Uterus (tissue), 4 donors: Measurements from ENCODE around the gene ORC5. TPM values are rescaled to one million over a fixed set of nuclear protein-coding genes. Genes with fewer than 3 reads are reported as not detected.
A peak's percentile ranks its signal among the peaks of the same experiment; 100 is the strongest.

ENCODE experiments used
- DNase-seq, 2 donors: peaks; one replicate each; pipeline ENCODE4 v3.0.0-alpha.2; 2019 to 2020
- H3K27ac ChIP-seq, 2 donors: fragments of 200-600 bp; sonication (generic); 1 replicate in 1 of 2; 2 replicates in 1 of 2; pipeline ENCODE4 v1.5.1; 2016 to 2018
- H3K27me3 ChIP-seq, 2 donors: fragments of 200-600 bp; sonication (generic); one replicate each; pipeline ENCODE4 v1.5.1; 2018 to 2019; ENCODE audit warnings: control low read depth in 1 of 2
- H3K36me3 ChIP-seq, 2 donors: fragments of 200-600 bp; sonication (generic); one replicate each; pipeline ENCODE4 v1.5.1; 2019; ENCODE audit warnings: control low read depth in 1 of 2
- H3K4me1 ChIP-seq, 2 donors: fragments of 200-600 bp; sonication (generic); one replicate each; pipeline ENCODE4 v1.5.1; 2018 to 2019; ENCODE audit warnings: control low read depth in 1 of 2
- H3K4me3 ChIP-seq, 2 donors: fragments of 200-600 bp; sonication (generic); 1 replicate in 1 of 2; 2 replicates in 1 of 2; pipeline ENCODE4 v1.5.1; 2018 to 2019; ENCODE audit warnings: mild to moderate bottlenecking in 1 of 2
- H3K9me3 ChIP-seq, 2 donors: fragments of 200-600 bp; sonication (generic); one replicate each; pipeline ENCODE4 v1.5.1; 2019; ENCODE audit warnings: control low read depth in 1 of 2
- POLR2A ChIP-seq, 2 donors: fragments of 450-650 bp; IDR thresholded peaks; one replicate each; pipeline ENCODE4 v1.6.1; 2016; ENCODE audit warnings: antibody characterized with exemption in 2 of 2, mild to moderate bottlenecking in 1 of 2, moderate library complexity in 1 of 2
- intact Hi-C: fragments of 100-400 bp; cut with DNase I; formaldehyde crosslinking; loops from one replicate; pipeline ENCODE4 v1.15.1; 2023; ENCODE audit warnings: low total_unique reads
- total RNA-seq, 4 donors: library from RNA; depleted of rRNA in 3 of 4; stranded (reverse); fragments of >200 nt in 3 of 4; gene quantifications; one replicate each; pipeline versions ENCODE4 v1.1.0 to v1.2.4, GENCODE V29; 2014 to 2023
- TF ChIP-seq, protein P1 (sequence below), 4 experiments: fragments of 200-600 bp in 2 of 4; fragments of 450-650 bp in 2 of 4; sonication (generic) in 2 of 4; IDR thresholded peaks; one replicate each; pipeline ENCODE4 v1.5.1; 2016 to 2019; ENCODE audit warnings: antibody characterized with exemption in 4 of 4, mild to moderate bottlenecking in 2 of 4, moderate library complexity in 1 of 4
- donor health status: DM: yes; HTN: yes; CAD: no.

The ORC5 gene
- total RNA-seq, 4 donors from 2014 or later: 18.5 to 61.9 (median 31.9) TPM

DNA sequence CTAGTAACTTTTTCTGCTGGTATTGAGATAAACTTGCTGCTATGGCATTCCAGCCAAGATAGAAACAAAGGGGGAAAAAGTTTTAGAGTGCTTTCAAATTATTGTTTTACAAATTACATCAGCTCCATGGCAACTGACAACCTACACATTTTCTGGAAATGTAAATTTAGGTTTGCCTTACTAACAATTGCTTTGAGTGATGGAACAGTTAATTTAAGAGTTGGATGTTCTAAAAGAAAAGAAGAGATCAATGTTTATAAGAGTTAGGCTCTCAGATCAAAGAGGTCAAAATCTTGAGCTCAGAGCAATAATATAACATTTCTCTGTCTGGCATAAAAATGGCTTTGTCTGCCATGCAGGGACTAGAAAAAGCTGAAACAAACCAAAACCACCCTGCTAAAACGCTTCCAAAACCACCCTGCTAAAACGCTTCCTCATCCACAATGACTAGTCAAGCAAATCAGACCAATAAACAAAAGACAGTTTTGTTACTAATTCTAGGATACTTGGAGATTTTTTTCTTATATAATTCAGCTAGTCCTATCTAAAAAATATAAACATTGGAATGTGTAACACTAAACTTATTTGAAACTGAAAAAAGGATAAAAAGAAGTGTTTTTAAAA lies 32.3 kb downstream of the ORC5 start:
- Histone ChIP-seq H3K4me1 (no peaks in the 10 kb centered on the region), H3K4me3 (no peak overlapping the region), H3K27me3 (no peaks in the 10 kb centered on the region), H3K36me3 (no peaks in the 10 kb centered on the region), H3K27ac (no peak overlapping the region), H3K9me3 (no peaks in the 10 kb centered on the region)
- TF ChIP-seq, protein P1, sequence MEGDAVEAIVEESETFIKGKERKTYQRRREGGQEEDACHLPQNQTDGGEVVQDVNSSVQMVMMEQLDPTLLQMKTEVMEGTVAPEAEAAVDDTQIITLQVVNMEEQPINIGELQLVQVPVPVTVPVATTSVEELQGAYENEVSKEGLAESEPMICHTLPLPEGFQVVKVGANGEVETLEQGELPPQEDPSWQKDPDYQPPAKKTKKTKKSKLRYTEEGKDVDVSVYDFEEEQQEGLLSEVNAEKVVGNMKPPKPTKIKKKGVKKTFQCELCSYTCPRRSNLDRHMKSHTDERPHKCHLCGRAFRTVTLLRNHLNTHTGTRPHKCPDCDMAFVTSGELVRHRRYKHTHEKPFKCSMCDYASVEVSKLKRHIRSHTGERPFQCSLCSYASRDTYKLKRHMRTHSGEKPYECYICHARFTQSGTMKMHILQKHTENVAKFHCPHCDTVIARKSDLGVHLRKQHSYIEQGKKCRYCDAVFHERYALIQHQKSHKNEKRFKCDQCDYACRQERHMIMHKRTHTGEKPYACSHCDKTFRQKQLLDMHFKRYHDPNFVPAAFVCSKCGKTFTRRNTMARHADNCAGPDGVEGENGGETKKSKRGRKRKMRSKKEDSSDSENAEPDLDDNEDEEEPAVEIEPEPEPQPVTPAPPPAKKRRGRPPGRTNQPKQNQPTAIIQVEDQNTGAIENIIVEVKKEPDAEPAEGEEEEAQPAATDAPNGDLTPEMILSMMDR (IDR thresholded peaks at IDR 0.05): no peak
- no peak for DNase-seq
- intact Hi-C loops: no loop called here

DNA sequence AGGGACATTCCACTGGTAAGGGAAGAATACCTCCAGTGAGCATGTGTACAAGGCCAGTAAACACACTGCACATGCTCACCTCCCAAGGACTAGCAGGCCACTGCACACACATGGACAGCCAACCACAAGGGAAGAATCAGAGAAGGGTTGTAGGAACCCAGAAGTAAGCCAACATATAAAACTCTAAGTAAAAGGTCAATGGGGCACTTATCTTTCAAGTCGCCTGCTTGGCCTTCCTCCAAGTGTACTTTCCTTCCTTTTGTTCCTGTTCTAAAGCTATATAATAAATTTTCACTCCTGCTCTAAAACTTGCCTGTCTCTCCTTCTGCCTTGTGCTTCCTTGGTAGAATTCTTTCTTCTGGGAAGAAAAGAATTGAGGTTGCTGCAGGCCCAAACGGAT lies 33.0 kb downstream of the ORC5 start:
- DNase-seq: no peak
- intact Hi-C loops: no loop called here
- Histone ChIP-seq H3K36me3 (no peaks in the 10 kb centered on the region), H3K27me3 (no peaks in the 10 kb centered on the region), H3K27ac (no peak overlapping the region), H3K4me3 (no peak overlapping the region), H3K4me1 (no peaks in the 10 kb centered on the region), H3K9me3 (no peaks in the 10 kb centered on the region)
- no peak for TF ChIP-seq POLR2A (IDR thresholded peaks at IDR 0.05)
- TF ChIP-seq, protein P1 (IDR thresholded peaks at IDR 0.05): no peak

DNA sequence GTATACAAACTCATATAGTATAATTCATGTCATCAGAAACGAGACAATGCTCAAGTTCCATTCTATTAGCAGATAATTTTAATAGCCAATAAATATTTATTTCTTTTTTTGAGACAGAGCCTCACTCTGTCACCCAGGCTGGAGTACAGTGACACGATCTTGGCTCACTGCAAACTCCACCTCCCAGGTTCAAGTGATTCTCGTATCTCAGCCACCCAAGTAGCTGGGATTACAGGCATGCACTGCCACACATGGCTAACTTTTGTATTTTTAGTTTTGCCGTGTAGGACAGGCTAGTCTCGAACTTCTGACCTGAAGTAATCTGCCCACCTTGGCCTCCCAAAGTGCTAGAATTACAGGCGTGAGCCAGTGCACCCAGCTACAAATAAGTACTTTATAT lies 45.7 kb downstream of the ORC5 start:
- TF ChIP-seq, protein P1 (IDR thresholded peaks at IDR 0.05): no peak
- no peak for TF ChIP-seq POLR2A (IDR thresholded peaks at IDR 0.05)
- no peak for DNase-seq
- Histone ChIP-seq H3K4me1 (no peaks in the 10 kb centered on the region), H3K36me3 (no peaks in the 10 kb centered on the region), H3K4me3 (no peak overlapping the region), H3K9me3 (no peaks in the 10 kb centered on the region), H3K27ac (no peak overlapping the region), H3K27me3 (no peaks in the 10 kb centered on the region)
- intact Hi-C loops: no loop called here

DNA sequence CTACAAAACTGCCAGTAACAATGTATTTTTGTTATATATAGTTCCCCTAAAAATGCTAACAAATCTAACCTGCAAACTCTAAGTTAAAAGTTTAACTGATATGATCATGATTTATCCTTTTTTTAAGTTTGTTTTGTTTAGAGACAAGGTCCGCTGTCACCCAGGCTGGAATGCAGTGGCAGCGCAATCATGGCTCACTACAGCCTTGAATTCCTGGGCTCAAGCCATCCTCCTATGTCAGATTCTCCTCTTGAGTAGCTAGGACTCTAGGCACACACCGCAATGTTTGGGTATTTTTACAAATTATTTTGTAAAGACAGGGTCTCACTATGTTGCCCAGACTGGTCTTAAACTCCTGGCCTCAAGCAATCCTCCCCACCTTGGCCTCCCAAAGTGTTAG lies 46.6 kb downstream of the ORC5 start:
- no peaks in the 10 kb centered on the region for H3K9me3 ChIP-seq
- H3K36me3 ChIP-seq: no peaks in the 10 kb centered on the region
- H3K27ac ChIP-seq: no peak overlapping the region
- H3K4me1 ChIP-seq: no peaks in the 10 kb centered on the region
- H3K27me3 ChIP-seq: no peaks in the 10 kb centered on the region
- intact Hi-C loops: no loop called here
- TF ChIP-seq POLR2A (IDR thresholded peaks at IDR 0.05): no peak
- TF ChIP-seq, protein P1 (IDR thresholded peaks at IDR 0.05): no peak
- H3K4me3 ChIP-seq: no peak overlapping the region
- DNase-seq: no peak

DNA sequence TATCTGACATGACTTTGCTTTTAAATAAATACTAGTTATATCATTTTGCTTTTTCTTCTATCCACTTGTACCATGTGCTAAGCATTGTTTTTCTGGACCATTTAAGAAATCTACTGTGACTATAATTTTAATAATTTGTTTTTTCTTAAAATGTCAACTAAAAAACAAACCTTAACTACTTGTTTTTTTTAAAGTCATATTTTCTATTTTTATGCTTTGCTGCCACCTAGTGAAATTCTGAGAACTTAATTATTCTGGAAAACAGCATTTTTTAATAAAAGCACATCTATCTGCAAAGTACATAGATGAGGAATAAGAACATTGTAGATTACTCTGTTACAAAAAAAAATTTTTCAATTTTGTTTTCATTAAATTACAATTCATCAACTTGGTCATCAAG lies 47.4 kb downstream of the ORC5 start:
- Histone ChIP-seq H3K36me3 (no peaks in the 10 kb centered on the region), H3K27me3 (no peaks in the 10 kb centered on the region), H3K9me3 (no peaks in the 10 kb centered on the region), H3K27ac (no peak overlapping the region), H3K4me1 (no peaks in the 10 kb centered on the region), H3K4me3 (no peak overlapping the region)
- TF ChIP-seq, protein P1 (IDR thresholded peaks at IDR 0.05): peak; percentile 10 to 27 (median 16)
- TF ChIP-seq POLR2A (IDR thresholded peaks at IDR 0.05): no peak
- intact Hi-C loops: no loop called here
- no peak for DNase-seq
